AG04449 (cell line): ENCODE results near the gene TM9SF1.
A peak's percentile ranks its signal among the peaks of the same experiment; 100 is the strongest.

Experiments
- CTCF ChIA-PET: fragments of 350-600 bp; formaldehyde crosslinking; extraction: SDS; loops from one replicate; lab custom pipeline; 2021; ENCODE audit warnings: antibody characterized with exemption; lab: Yijun Ruan, JAX
- POLR2A ChIA-PET: fragments of 400-600, 350-600 bp; formaldehyde crosslinking; extraction: SDS; loops from one replicate; lab custom pipeline; 2020; ENCODE audit warnings: antibody characterized with exemption, inconsistent platforms; lab: Yijun Ruan, JAX
- DNase-seq: peaks from one replicate; pipeline ENCODE4 v3.0.0-alpha.2; 2010; ENCODE audit warnings: low read depth, low spot score
- H3K4me3 ChIP-seq: 2 replicates; pipeline ENCODE4 v1.5.1; 2011; ENCODE audit warnings: low read depth, mild to moderate bottlenecking, control low read depth, low read length
- CTCF ChIP-seq: IDR thresholded peaks from one replicate; pipeline ENCODE4 v1.5.1; 2011; ENCODE audit warnings: mild to moderate bottlenecking, moderate library complexity, low read length, control low read depth, inconsistent platforms; ENCODE audit not compliant: insufficient read depth; ENCODE audit errors: missing control alignments

Gene TM9SF1

GRCh38 chr14:24195186-24196070 is at the start of gene TM9SF1:
TM9SF1 (minus strand) TSS chr14:24195441; CDS start chr14:24195019, 422 bp downstream.
- DNase-seq = peak; percentile 34
- no peak for TF ChIP-seq CTCF
- CTCF ChIA-PET = interaction anchor here (0.7 to 3.4 kb wide), 9 partner anchors 11 to 137 kb away, joined by 3 to 21 read pairs (median 6); partner anchors contain the start of genes CIDEB, DHRS1, IRF9 and MDP1
- H3K4me3 ChIP-seq = peak within 1 kb of the TSS; percentile 92
- POLR2A ChIA-PET = interaction anchor here (0.8 to 2.4 kb wide), 12 partner anchors 8 to 102 kb away, joined by 3 to 26 read pairs (median 4); partner anchors contain the start of genes CHMP4A, DCAF11, GMPR2 and NEDD8

GRCh38 chr14:24243336-24243836 is 48.1 kb upstream of the TM9SF1 start:
- no peak for TF ChIP-seq CTCF
- CTCF ChIA-PET = interaction anchor here (0.6 to 15.9 kb wide), 30 partner anchors 10 to 189 kb away, joined by 3 to 315 read pairs (median 6); partner anchors contain the start of genes CHMP4A, CIDEB, DHRS1 and GMPR2
- peak overlapping the region; percentile 91 for H3K4me3 ChIP-seq
- POLR2A ChIA-PET = interaction anchor here (0.6 to 2.6 kb wide), 10 partner anchors 8 to 1304 kb away, joined by 3 to 27 read pairs (median 9); partner anchors contain the start of genes CHMP4A, CIDEB, DHRS1 and IPO4
- DNase-seq = no peak

- DNase-seq = no peak
- peak overlapping the region; percentile 91 for H3K4me3 ChIP-seq
- TF ChIP-seq CTCF = peak; percentile 65
- ChIA-PET POLR2A (interaction anchor here (0.7 to 2.6 kb wide), 23 partner anchors 9 to 200 kb away, joined by 3 to 27 read pairs (median 6); partner anchors contain the start of genes CHMP4A, CIDEB, DCAF11 and DHRS1), CTCF (interaction anchor here (1.0 to 15.9 kb wide), 23 partner anchors 9 to 194 kb away, joined by 4 to 315 read pairs (median 7); partner anchors contain the start of genes CHMP4A, CIDEB, DHRS1 and GMPR2)
Measured at GRCh38 chr14:24241829-24242443, 46.7 kb upstream of the TM9SF1 start.

GRCh38 chr14:24240110-24240918 is 45.1 kb upstream of the TM9SF1 start:
- no peak overlapping the region for H3K4me3 ChIP-seq
- no peak for TF ChIP-seq CTCF
- ChIA-PET POLR2A (no interaction called here), CTCF (interaction anchor here (1.4 to 15.9 kb wide), 5 partner anchors 7 to 68 kb away, joined by 3 to 315 read pairs (median 118); partner anchors contain the start of genes CIDEB, DHRS1, GMPR2 and LTB4R)
- no peak for DNase-seq

- H3K4me3 ChIP-seq = no peak overlapping the region
- ChIA-PET CTCF (interaction anchor here (1.0 to 15.9 kb wide), 6 partner anchors 23 to 193 kb away, joined by 3 to 315 read pairs (median 4); partner anchors contain the start of genes CIDEB, DHRS1, IRF9 and LTB4R), POLR2A (interaction anchor here (0.8 to 1.6 kb wide), 5 partner anchors 8 to 60 kb away, joined by 3 to 5 read pairs (median 3); partner anchors contain the start of genes MDP1 and RABGGTA)
- TF ChIP-seq CTCF = no peak
- no peak for DNase-seq
Measured at GRCh38 chr14:24238527-24239037, 43.3 kb upstream of the TM9SF1 start.
